Measurements from ENCODE around the gene WDR75.

GRCh38 chr2:189467160-189467559, 25.9 kb downstream of the WDR75 start:
- TF ChIP-seq POLR2AphosphoS5 (IDR thresholded peaks at IDR 0.05; ENCODE audit: low read depth, low read length) (no peak), POLR2A (IDR thresholded peaks at IDR 0.05; ENCODE audit: low read depth, low read length) (no peak), SPI1 (IDR thresholded peaks at IDR 0.05; ENCODE audit: low read depth, low read length) (no peak), TAF1 (IDR thresholded peaks at IDR 0.05; ENCODE audit: low read depth, low read length) (no peak)
